GM19043 (cell line): Measurements from ENCODE around the gene PPP4C.
"Not testable (repeated sequence)": the region's sequence is repeated elsewhere in the genome, so short reads cannot be mapped to it uniquely, and the experiment has no call there.

Experiments used
- ATAC-seq: cut with Tn5 transposase; IDR thresholded peaks from one replicate; pipeline ENCODE4 v1.9.1; 2021; ENCODE audit warnings: low read depth; ENCODE audit not compliant: unreplicated experiment

The PPP4C gene

GRCh38 chr16:30120340-30121105, 44.7 kb downstream of the PPP4C start:
- ATAC-seq = no peak

GRCh38 chr16:30121741-30122571, 46.2 kb downstream of the PPP4C start:
- no peak for ATAC-seq

- ATAC-seq = no peak
Measured at GRCh38 chr16:30122604-30123160, 46.9 kb downstream of the PPP4C start.

DNA sequence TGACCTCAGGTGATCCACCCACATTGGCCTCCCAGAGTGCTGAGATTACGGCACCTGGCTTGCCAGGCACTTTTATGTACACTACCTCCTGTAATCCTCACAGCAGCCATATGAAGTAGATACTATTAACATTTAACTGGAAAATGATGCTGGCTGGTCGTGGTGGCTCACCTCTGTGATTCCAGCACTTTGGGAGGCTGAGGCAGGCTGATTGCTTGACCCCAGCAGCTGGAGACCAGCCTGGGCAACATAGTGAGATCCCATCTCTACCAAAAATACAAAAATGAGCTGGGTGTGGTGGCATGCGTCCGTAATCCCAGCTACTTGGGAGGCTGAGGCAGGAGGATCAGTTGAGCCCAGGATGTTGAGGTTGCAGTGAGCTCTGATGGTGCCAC, 49.2 kb downstream of the PPP4C start:
- no peak for ATAC-seq

DNA sequence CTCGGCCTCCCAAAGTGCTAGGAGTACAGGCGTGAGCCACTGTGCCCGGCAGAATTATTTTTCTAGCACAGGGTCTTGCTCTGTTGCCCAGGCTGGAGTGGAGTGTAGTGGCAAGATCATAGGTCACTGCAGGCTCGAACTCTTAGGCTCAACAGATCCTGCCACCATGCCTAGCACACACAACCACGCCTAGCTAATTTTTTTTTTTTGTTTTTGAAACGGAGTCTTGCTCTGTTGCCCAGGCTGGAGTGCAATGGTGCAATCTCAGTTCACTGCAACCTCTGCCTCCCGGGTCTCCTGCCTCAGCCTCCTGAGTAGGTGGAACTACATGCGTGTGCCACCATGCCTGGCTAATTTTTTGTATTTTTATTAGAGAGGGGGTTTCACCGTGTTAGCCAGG, 49.9 kb downstream of the PPP4C start:
- ATAC-seq = not testable (repeated sequence)

GRCh38 chr16:30127993-30128392, 52.2 kb downstream of the PPP4C start:
- no peak for ATAC-seq

- no peak for ATAC-seq
Measured at GRCh38 chr16:30131869-30132475, 56.2 kb downstream of the PPP4C start.

GRCh38 chr16:30132591-30132990, 56.8 kb downstream of the PPP4C start:
- ATAC-seq = no peak
